HCT116 (cell line): ENCODE data around the gene ZNF646.

Source experiments
- CEBPB ChIP-seq: IDR thresholded peaks from 2 replicates; pipeline ENCODE4 v1.6.1; 2012; ENCODE audit warnings: low read depth
- EGR1 ChIP-seq: IDR thresholded peaks from 2 replicates; pipeline ENCODE4 v1.6.1; 2012; ENCODE audit warnings: low read depth
- EZH2 ChIP-seq: fragments of 200-600 bp; sonication (generic); IDR thresholded peaks from 2 replicates; pipeline ENCODE4 v1.6.1; 2017; ENCODE audit warnings: antibody characterized with exemption, mixed run types
- EZH2phosphoT487 ChIP-seq: fragments of 200-600 bp; IDR thresholded peaks from 2 replicates; pipeline ENCODE4 v1.6.1; 2018; ENCODE audit warnings: antibody characterized with exemption, borderline replicate concordance
- JUND ChIP-seq: IDR thresholded peaks from 2 replicates; pipeline ENCODE4 v1.6.1; 2012
- POLR2A ChIP-seq: IDR thresholded peaks from 2 replicates; pipeline ENCODE4 v1.7.0; 2011; ENCODE audit warnings: borderline replicate concordance; ENCODE audit not compliant: insufficient read depth, insufficient read length; ENCODE audit errors: extremely low read depth
- RAD21 ChIP-seq: IDR thresholded peaks from 2 replicates; pipeline ENCODE4 v1.6.1; 2012; ENCODE audit warnings: low read depth, mild to moderate bottlenecking
- SRF ChIP-seq: IDR thresholded peaks from 2 replicates; pipeline ENCODE4 v1.6.1; 2012; ENCODE audit warnings: low read depth
- TCF7L2 ChIP-seq: IDR thresholded peaks from 2 replicates; pipeline ENCODE4 v1.7.0; 2011; ENCODE audit warnings: borderline replicate concordance, inconsistent platforms; ENCODE audit not compliant: insufficient read depth, insufficient read length; ENCODE audit errors: extremely low read depth
- YY1 ChIP-seq: IDR thresholded peaks from 2 replicates; pipeline ENCODE4 v1.6.1; 2011; ENCODE audit warnings: low read length, low read depth, moderate library complexity, mild to moderate bottlenecking; ENCODE audit not compliant: insufficient replicate concordance; ENCODE audit errors: extremely low read depth
- ZFX ChIP-seq: fragments of 450-650 bp; IDR thresholded peaks from 2 replicates; pipeline ENCODE4 v1.6.1; 2017
- TF ChIP-seq, protein P1 (sequence below), 3 experiments: fragments of 200-600 bp in 1 of 3; sonication (generic) in 1 of 3; IDR thresholded peaks in 2 of 3; conservative IDR thresholded peaks in 1 of 3; 2 replicates each; pipeline ENCODE4 v1.5.1; 2012 to 2017; ENCODE audit warnings: low read depth in 2 of 3, low read length in 2 of 3, antibody characterized with exemption in 1 of 3, borderline replicate concordance in 1 of 3, control low read depth in 1 of 3, mild to moderate bottlenecking in 1 of 3, mixed read lengths in 1 of 3, mixed run types in 1 of 3, moderate library complexity in 1 of 3; ENCODE audit not compliant: insufficient read depth in 1 of 3

DNA sequence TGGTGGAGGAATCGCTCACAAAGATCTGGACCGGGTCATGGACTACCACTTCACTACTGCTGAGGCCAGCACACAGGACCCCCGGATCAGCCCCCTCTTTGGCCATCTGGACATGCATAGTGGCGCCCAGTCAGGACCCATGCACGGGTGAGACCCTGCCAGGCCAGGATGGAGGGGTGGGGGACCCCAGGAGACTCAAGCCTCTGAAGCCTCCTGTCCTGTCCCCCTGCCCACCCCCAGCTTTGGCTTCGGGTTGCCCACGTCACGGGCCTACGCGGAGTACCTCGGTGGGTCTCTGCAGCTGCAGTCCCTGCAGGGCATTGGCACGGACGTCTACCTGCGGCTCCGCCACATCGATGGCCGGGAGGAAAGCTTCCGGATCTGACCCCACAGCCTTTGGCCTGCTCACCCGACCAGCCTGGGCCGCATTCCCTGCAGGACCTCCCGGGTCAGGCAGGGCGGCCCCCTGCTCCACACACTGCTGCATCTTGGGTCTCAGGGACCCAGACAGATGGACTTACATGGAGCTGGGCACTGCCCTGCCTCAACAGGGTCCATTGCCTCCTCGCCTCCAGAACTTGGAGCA lies 37.8 kb downstream of the ZNF646 start:
- TF ChIP-seq EZH2 (no peak), TCF7L2 (no peak), SRF (no peak), EZH2phosphoT487 (no peak), ZFX (no peak), POLR2A (no peak), YY1 (no peak), EGR1 (no peak), RAD21 (no peak), CEBPB (no peak), JUND (no peak)
- TF ChIP-seq, protein P1, sequence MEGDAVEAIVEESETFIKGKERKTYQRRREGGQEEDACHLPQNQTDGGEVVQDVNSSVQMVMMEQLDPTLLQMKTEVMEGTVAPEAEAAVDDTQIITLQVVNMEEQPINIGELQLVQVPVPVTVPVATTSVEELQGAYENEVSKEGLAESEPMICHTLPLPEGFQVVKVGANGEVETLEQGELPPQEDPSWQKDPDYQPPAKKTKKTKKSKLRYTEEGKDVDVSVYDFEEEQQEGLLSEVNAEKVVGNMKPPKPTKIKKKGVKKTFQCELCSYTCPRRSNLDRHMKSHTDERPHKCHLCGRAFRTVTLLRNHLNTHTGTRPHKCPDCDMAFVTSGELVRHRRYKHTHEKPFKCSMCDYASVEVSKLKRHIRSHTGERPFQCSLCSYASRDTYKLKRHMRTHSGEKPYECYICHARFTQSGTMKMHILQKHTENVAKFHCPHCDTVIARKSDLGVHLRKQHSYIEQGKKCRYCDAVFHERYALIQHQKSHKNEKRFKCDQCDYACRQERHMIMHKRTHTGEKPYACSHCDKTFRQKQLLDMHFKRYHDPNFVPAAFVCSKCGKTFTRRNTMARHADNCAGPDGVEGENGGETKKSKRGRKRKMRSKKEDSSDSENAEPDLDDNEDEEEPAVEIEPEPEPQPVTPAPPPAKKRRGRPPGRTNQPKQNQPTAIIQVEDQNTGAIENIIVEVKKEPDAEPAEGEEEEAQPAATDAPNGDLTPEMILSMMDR (IDR thresholded peaks at IDR 0.05 in 2 of 3, conservative IDR thresholded peaks at IDR 0.05 in 1 of 3; ENCODE audit: borderline replicate concordance in 1 of 3, insufficient read depth in 1 of 3, low read depth in 2 of 3, low read length in 2 of 3) = no peak
